Right lobe of liver (tissue), 4 donors: ENCODE data around the gene RHBG.

Experiments
- CTCF ChIP-seq, 4 donors: fragments of 200-600 bp in 3 of 4; fragments of 450-650 bp in 1 of 4; IDR thresholded peaks; one replicate each; pipeline versions ENCODE4 v1.5.1 to v1.8.0; 2016 to 2022; ENCODE audit warnings: antibody characterized with exemption in 4 of 4, mild to moderate bottlenecking in 2 of 4
- POLR2A ChIP-seq: fragments of 450-650 bp; IDR thresholded peaks from one replicate; pipeline ENCODE4 v1.6.1; 2017; ENCODE audit warnings: antibody characterized with exemption, mild to moderate bottlenecking
- donor health status: DM: no; HTN: no; CAD: no.
- donor health status: DM: no; HTN: no; CAD: no.
- donor health status: DM: no; HTN: yes; CAD: no.

GRCh38 chr1:156347331-156347730, 21.7 kb upstream of the RHBG start:
- TF ChIP-seq CTCF (IDR thresholded peaks at IDR 0.05) = no peak
- no peak for TF ChIP-seq POLR2A
